ENCODE measurements around the gene TNFSF13B.
A peak's percentile ranks its signal among the peaks of the same experiment; 100 is the strongest.
"Not testable (repeated sequence)": the region's sequence is repeated elsewhere in the genome, so short reads cannot be mapped to it uniquely, and the experiment has no call there.

Gene TNFSF13B

GRCh38 chr13:108269601-108270328 is at the start of gene TNFSF13B:
TNFSF13B (plus strand) TSS chr13:108269718; CDS start chr13:108269896, 178 bp downstream.
- DNase-seq, result peak; percentile 65

GRCh38 chr13:108220041-108220440 is 49.5 kb upstream of the TNFSF13B start:
- no peak for DNase-seq

GRCh38 chr13:108223687-108224503 is 45.6 kb upstream of the TNFSF13B start:
- no peak for DNase-seq

GRCh38 chr13:108225440-108225839 is 44.1 kb upstream of the TNFSF13B start:
- DNase-seq, result no peak

GRCh38 chr13:108226184-108226583 is 43.3 kb upstream of the TNFSF13B start:
- DNase-seq, result no peak

GRCh38 chr13:108227651-108228272 is 41.8 kb upstream of the TNFSF13B start:
- peak; percentile 33 for DNase-seq

GRCh38 chr13:108230377-108230776 is 39.1 kb upstream of the TNFSF13B start:
- no peak for DNase-seq

GRCh38 chr13:108249150-108249549 is 20.4 kb upstream of the TNFSF13B start:
- DNase-seq, result no peak

- no peak for DNase-seq
Measured at GRCh38 chr13:108257248-108257647, 12.3 kb upstream of the TNFSF13B start.

GRCh38 chr13:108263621-108264355 is 5.7 kb upstream of the TNFSF13B start:
- DNase-seq, result no peak

- peak; percentile 65 for DNase-seq
Measured at GRCh38 chr13:108266321-108266990, 3.1 kb upstream of the TNFSF13B start.

- no peak for DNase-seq
Measured at GRCh38 chr13:108267347-108267746, 2.2 kb upstream of the TNFSF13B start.

GRCh38 chr13:108267855-108268254 is 1.7 kb upstream of the TNFSF13B start:
- DNase-seq, result not testable (repeated sequence)

- no peak for DNase-seq
Measured at GRCh38 chr13:108268466-108269112, 929 bp upstream of the TNFSF13B start.

- DNase-seq, result no peak
Measured at GRCh38 chr13:108270442-108270841, 924 bp downstream of the TNFSF13B start.

- DNase-seq, result peak; percentile 8
Measured at GRCh38 chr13:108272333-108272732, 2.8 kb downstream of the TNFSF13B start.

- DNase-seq, result no peak
Measured at GRCh38 chr13:108273429-108274118, 4.1 kb downstream of the TNFSF13B start.

GRCh38 chr13:108274718-108275117 is 5.2 kb downstream of the TNFSF13B start:
- no peak for DNase-seq

GRCh38 chr13:108276060-108276459 is 6.5 kb downstream of the TNFSF13B start:
- no peak for DNase-seq

GRCh38 chr13:108278466-108278865 is 8.9 kb downstream of the TNFSF13B start:
- DNase-seq, result no peak

- no peak for DNase-seq
Measured at GRCh38 chr13:108281901-108282300, 12.4 kb downstream of the TNFSF13B start.

Data from KG1 (cell line).